GM19463 (cell line): ENCODE results near the gene PHYHIPL.

ENCODE experiments used
- ATAC-seq: cut with Tn5 transposase; IDR thresholded peaks from one replicate; pipeline ENCODE4 v1.9.1; 2021; ENCODE audit warnings: mild to moderate bottlenecking, moderate library complexity; ENCODE audit not compliant: unreplicated experiment

Gene PHYHIPL

GRCh38 chr10:59176241-59177030, at the start of gene PHYHIPL:
PHYHIPL (plus strand) TSS chr10:59176643; CDS start chr10:59176854, 211 bp downstream.
- no peak for ATAC-seq

- ATAC-seq, result no peak
Observed at GRCh38 chr10:59126991-59127390, 49.5 kb upstream of the PHYHIPL start.

GRCh38 chr10:59127991-59128390, 48.5 kb upstream of the PHYHIPL start:
- ATAC-seq, result no peak

- ATAC-seq, result no peak
Observed at GRCh38 chr10:59129867-59130266, 46.6 kb upstream of the PHYHIPL start.

GRCh38 chr10:59131666-59132065, 44.8 kb upstream of the PHYHIPL start:
- no peak for ATAC-seq

GRCh38 chr10:59133841-59134593, 42.4 kb upstream of the PHYHIPL start:
- ATAC-seq, result no peak

GRCh38 chr10:59134785-59135184, 41.7 kb upstream of the PHYHIPL start:
- ATAC-seq, result no peak

- ATAC-seq, result no peak
Observed at GRCh38 chr10:59135275-59135674, 41.2 kb upstream of the PHYHIPL start.

GRCh38 chr10:59138052-59138451, 38.4 kb upstream of the PHYHIPL start:
- no peak for ATAC-seq

GRCh38 chr10:59143544-59143943, 32.9 kb upstream of the PHYHIPL start:
- no peak for ATAC-seq

GRCh38 chr10:59148701-59149100, 27.7 kb upstream of the PHYHIPL start:
- ATAC-seq, result no peak

GRCh38 chr10:59155556-59155955, 20.9 kb upstream of the PHYHIPL start:
- ATAC-seq, result no peak

GRCh38 chr10:59167512-59167911, 8.9 kb upstream of the PHYHIPL start:
- ATAC-seq, result no peak

GRCh38 chr10:59172567-59172966, 3.9 kb upstream of the PHYHIPL start:
- no peak for ATAC-seq

- no peak for ATAC-seq
Observed at GRCh38 chr10:59173414-59173813, 3.0 kb upstream of the PHYHIPL start.

GRCh38 chr10:59175538-59176240, 754 bp upstream of the PHYHIPL start:
- ATAC-seq, result no peak

GRCh38 chr10:59177031-59177797, 771 bp downstream of the PHYHIPL start:
- ATAC-seq, result no peak

GRCh38 chr10:59177836-59178235, 1.4 kb downstream of the PHYHIPL start:
- no peak for ATAC-seq

GRCh38 chr10:59179068-59179467, 2.6 kb downstream of the PHYHIPL start:
- no peak for ATAC-seq

GRCh38 chr10:59180689-59181270, 4.3 kb downstream of the PHYHIPL start:
- no peak for ATAC-seq
